Measurements from ENCODE around the gene MAN2A2. TPM values are rescaled to one million over a fixed set of nuclear protein-coding genes. Genes with fewer than 3 reads are reported as not detected.

The MAN2A2 gene
- total and polyA plus RNA-seq, 9 of the 15 experiments (the other 6 are each of a cell fraction or from before 2014, with no cell fraction given), result 7.3 to 151 (median 43.4) TPM

DNA sequence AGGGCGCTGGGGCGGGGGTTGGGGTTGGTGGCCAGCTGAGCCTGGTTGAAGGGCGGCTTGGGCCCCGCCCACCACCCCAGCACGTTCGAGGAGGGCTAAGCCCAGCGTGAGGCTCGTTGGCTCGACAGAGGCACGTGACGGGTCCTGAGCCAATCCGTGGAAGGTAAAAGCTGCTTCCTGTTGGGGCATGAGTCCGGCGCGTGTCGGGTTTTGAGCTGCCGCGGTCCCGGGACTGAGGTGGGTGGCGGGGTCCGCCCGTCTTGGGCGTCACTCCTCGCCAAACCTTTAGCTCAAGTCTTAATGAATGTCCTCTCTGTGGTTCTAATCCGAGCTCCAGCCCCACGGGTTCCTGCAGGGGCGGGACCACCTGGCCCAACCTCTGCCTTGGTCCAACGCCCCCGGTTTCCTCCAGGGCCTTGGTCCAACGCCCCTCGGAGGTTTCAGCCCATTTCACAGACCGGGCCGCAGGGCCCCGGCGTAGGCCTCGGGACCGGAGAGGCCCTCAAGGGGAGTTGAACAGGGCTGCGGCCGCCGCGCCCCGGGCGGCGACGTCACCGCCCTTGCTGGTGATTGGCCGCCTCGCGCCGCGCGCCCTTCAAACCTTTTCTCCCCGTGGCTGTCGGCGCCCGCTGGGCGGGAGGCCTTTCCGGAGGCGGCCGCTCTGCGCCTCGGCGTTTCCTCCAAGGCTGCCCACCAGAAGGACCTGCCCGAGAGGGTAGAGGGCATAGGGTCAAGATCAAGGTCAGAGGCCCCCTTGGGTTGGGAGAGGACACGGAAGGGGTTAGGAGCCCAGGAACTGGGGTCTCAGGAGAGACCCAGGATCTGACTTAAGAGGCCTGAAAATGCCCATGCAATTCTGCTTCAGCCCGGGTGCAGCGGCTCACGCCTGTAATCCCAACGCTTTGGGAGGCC is 51.9 kb downstream of the MAN2A2 start, which contains the start of gene RCCD1 (continued):
- TF ChIP-seq, protein P1, sequence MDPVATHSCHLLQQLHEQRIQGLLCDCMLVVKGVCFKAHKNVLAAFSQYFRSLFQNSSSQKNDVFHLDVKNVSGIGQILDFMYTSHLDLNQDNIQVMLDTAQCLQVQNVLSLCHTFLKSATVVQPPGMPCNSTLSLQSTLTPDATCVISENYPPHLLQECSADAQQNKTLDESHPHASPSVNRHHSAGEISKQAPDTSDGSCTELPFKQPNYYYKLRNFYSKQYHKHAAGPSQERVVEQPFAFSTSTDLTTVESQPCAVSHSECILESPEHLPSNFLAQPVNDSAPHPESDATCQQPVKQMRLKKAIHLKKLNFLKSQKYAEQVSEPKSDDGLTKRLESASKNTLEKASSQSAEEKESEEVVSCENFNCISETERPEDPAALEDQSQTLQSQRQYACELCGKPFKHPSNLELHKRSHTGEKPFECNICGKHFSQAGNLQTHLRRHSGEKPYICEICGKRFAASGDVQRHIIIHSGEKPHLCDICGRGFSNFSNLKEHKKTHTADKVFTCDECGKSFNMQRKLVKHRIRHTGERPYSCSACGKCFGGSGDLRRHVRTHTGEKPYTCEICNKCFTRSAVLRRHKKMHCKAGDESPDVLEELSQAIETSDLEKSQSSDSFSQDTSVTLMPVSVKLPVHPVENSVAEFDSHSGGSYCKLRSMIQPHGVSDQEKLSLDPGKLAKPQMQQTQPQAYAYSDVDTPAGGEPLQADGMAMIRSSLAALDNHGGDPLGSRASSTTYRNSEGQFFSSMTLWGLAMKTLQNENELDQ (CRISPR knock-in tag; IDR thresholded peaks at IDR 0.05; ENCODE audit: borderline replicate concordance), result no peak
- TF ChIP-seq PHF20 (IDR thresholded peaks at IDR 0.05; ENCODE audit: partially characterized antibody), result peak; percentile 79
- TF ChIP-seq, protein P2, sequence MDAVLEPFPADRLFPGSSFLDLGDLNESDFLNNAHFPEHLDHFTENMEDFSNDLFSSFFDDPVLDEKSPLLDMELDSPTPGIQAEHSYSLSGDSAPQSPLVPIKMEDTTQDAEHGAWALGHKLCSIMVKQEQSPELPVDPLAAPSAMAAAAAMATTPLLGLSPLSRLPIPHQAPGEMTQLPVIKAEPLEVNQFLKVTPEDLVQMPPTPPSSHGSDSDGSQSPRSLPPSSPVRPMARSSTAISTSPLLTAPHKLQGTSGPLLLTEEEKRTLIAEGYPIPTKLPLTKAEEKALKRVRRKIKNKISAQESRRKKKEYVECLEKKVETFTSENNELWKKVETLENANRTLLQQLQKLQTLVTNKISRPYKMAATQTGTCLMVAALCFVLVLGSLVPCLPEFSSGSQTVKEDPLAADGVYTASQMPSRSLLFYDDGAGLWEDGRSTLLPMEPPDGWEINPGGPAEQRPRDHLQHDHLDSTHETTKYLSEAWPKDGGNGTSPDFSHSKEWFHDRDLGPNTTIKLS (IDR thresholded peaks at IDR 0.05; ENCODE audit: borderline replicate concordance, low read depth), result peak; percentile 69
- TF ChIP-seq NR3C1 (CRISPR knock-in tag; IDR thresholded peaks at IDR 0.05), result no peak
- TF ChIP-seq TBP (optimal IDR thresholded peaks at IDR 0.05; ENCODE audit: low read depth, low read length), result peak; percentile 68
- TF ChIP-seq FIP1L1 (IDR thresholded peaks at IDR 0.05; ENCODE audit: low read depth, low read length, poor library complexity, severe bottlenecking), result peak; percentile 84
- TF ChIP-seq ZNF668 (CRISPR knock-in tag; IDR thresholded peaks at IDR 0.05), result no peak
- peak; percentile 84 for TF ChIP-seq ELF2 (CRISPR knock-in tag; IDR thresholded peaks at IDR 0.05)
- TF ChIP-seq, protein P3, sequence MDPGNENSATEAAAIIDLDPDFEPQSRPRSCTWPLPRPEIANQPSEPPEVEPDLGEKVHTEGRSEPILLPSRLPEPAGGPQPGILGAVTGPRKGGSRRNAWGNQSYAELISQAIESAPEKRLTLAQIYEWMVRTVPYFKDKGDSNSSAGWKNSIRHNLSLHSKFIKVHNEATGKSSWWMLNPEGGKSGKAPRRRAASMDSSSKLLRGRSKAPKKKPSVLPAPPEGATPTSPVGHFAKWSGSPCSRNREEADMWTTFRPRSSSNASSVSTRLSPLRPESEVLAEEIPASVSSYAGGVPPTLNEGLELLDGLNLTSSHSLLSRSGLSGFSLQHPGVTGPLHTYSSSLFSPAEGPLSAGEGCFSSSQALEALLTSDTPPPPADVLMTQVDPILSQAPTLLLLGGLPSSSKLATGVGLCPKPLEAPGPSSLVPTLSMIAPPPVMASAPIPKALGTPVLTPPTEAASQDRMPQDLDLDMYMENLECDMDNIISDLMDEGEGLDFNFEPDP (CRISPR knock-in tag; IDR thresholded peaks at IDR 0.05), result 0 out of 2 replicates have a peak, but pooled peaks have one; percentile 4
- no peak for TF ChIP-seq HIVEP1 (CRISPR knock-in tag; IDR thresholded peaks at IDR 0.05)
- TF ChIP-seq ZNF830 (CRISPR knock-in tag; IDR thresholded peaks at IDR 0.05), result peak; percentile 91
- TF ChIP-seq, protein P4, sequence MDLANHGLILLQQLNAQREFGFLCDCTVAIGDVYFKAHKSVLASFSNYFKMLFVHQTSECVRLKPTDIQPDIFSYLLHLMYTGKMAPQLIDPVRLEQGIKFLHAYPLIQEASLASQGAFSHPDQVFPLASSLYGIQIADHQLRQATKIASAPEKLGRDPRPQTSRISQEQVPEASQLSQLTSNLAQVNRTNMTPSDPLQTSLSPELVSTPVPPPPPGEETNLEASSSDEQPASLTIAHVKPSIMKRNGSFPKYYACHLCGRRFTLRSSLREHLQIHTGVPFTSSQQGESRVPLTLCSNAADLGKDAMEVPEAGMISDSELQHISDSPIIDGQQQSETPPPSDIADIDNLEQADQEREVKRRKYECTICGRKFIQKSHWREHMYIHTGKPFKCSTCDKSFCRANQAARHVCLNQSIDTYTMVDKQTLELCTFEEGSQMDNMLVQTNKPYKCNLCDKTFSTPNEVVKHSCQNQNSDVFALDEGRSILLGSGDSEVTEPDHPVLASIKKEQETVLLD (IDR thresholded peaks at IDR 0.05), result no peak
- peak; percentile 32 for TF ChIP-seq POLR2AphosphoS5 (IDR thresholded peaks at IDR 0.05; ENCODE audit: control insufficient read depth, insufficient read depth, low read depth, low read length)
- TF ChIP-seq CSDE1 (IDR thresholded peaks at IDR 0.05), result 0 out of 4 replicates have a peak, but pooled peaks of 1 of the 2 experiments have one; percentile 60
- TF ChIP-seq, protein P5, sequence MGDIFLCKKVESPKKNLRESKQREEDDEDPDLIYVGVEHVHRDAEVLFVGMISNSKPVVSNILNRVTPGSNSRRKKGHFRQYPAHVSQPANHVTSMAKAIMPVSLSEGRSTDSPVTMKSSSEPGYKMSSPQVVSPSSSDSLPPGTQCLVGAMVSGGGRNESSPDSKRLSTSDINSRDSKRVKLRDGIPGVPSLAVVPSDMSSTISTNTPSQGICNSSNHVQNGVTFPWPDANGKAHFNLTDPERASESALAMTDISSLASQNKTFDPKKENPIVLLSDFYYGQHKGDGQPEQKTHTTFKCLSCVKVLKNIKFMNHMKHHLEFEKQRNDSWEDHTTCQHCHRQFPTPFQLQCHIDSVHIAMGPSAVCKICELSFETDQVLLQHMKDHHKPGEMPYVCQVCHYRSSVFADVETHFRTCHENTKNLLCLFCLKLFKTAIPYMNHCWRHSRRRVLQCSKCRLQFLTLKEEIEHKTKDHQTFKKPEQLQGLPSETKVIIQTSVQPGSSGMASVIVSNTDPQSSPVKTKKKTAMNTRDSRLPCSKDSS (IDR thresholded peaks at IDR 0.05; ENCODE audit: low read depth, partially characterized antibody), result no peak
- no peak for TF ChIP-seq FOXA3 (CRISPR knock-in tag; conservative IDR thresholded peaks at IDR 0.05 in 1 of 2, IDR thresholded peaks at IDR 0.05 in 1 of 2)
- no peak for TF ChIP-seq ARID2 (IDR thresholded peaks at IDR 0.05)
- no peak for TF ChIP-seq ZNF699 (CRISPR knock-in tag; IDR thresholded peaks at IDR 0.05; ENCODE audit: insufficient replicate concordance)
